HG02970 (cell line): ENCODE measurements around the gene MYH11.

Experiments
- ATAC-seq: cut with Tn5 transposase; IDR thresholded peaks from one replicate; pipeline ENCODE4 v1.9.1; 2021; ENCODE audit warnings: mild to moderate bottlenecking, moderate library complexity, moderate number of reproducible peaks; ENCODE audit not compliant: unreplicated experiment, low FRiP score

Gene MYH11

GRCh38 chr16:15781650-15782049, 75.2 kb downstream of the MYH11 start:
- no peak for ATAC-seq

- ATAC-seq = no peak
Observed at GRCh38 chr16:15780805-15781204, 76.0 kb downstream of the MYH11 start.

GRCh38 chr16:15779664-15780351, 77.0 kb downstream of the MYH11 start:
- ATAC-seq = no peak

- no peak for ATAC-seq
Observed at GRCh38 chr16:15778999-15779614, 77.7 kb downstream of the MYH11 start.

GRCh38 chr16:15778204-15778743, 78.6 kb downstream of the MYH11 start:
- no peak for ATAC-seq

GRCh38 chr16:15777533-15778203, 79.2 kb downstream of the MYH11 start:
- ATAC-seq = no peak

GRCh38 chr16:15776572-15776971, 80.3 kb downstream of the MYH11 start:
- no peak for ATAC-seq

- no peak for ATAC-seq
Observed at GRCh38 chr16:15775663-15776304, 81.0 kb downstream of the MYH11 start.

GRCh38 chr16:15775209-15775608, 81.6 kb downstream of the MYH11 start:
- ATAC-seq = no peak

- no peak for ATAC-seq
Observed at GRCh38 chr16:15773968-15774367, 82.9 kb downstream of the MYH11 start.

- ATAC-seq = no peak
Observed at GRCh38 chr16:15772579-15773293, 84.1 kb downstream of the MYH11 start.

- no peak for ATAC-seq
Observed at GRCh38 chr16:15771694-15772093, 85.1 kb downstream of the MYH11 start.

GRCh38 chr16:15770512-15770911, 86.3 kb downstream of the MYH11 start:
- ATAC-seq = no peak

- no peak for ATAC-seq
Observed at GRCh38 chr16:15770107-15770506, 86.7 kb downstream of the MYH11 start.

- no peak for ATAC-seq
Observed at GRCh38 chr16:15769239-15769638, 87.6 kb downstream of the MYH11 start.

- ATAC-seq = no peak
Observed at GRCh38 chr16:15768201-15768600, 88.6 kb downstream of the MYH11 start.

GRCh38 chr16:15766918-15767317, 89.9 kb downstream of the MYH11 start:
- ATAC-seq = no peak

- ATAC-seq = no peak
Observed at GRCh38 chr16:15765880-15766279, 90.9 kb downstream of the MYH11 start.

- no peak for ATAC-seq
Observed at GRCh38 chr16:15765116-15765515, 91.7 kb downstream of the MYH11 start.

GRCh38 chr16:15764112-15764511, 92.7 kb downstream of the MYH11 start:
- no peak for ATAC-seq
